Psoas muscle (tissue), 8 donors: ENCODE measurements around the gene IGDCC3. TPM values are rescaled to one million over a fixed set of nuclear protein-coding genes. Genes with fewer than 3 reads are reported as not detected.

Experiments
- ATAC-seq, 4 donors: fragments of 200-7000 bp; cut with Tn5 transposase; one replicate each; pipeline ENCODE4 v1.9.1; 2020; ENCODE audit warnings: moderate library complexity in 3 of 4, mild to moderate bottlenecking in 2 of 4
- DNase-seq, 2 donors: peaks; one replicate each; pipeline ENCODE4 v3.0.0-alpha.2; 2020
- H3K27ac ChIP-seq: fragments of 200-600 bp; one replicate; pipeline ENCODE4 v1.8.0; 2022
- H3K27me3 ChIP-seq, 3 donors: fragments of 200-600 bp in 1 of 3; one replicate each; pipeline versions ENCODE4 v1.6.1 to v1.8.0; 2013 to 2022; ENCODE audit warnings: low read length in 2 of 3, mild to moderate bottlenecking in 2 of 3, moderate library complexity in 1 of 3; ENCODE audit not compliant: insufficient read depth in 3 of 3
- H3K36me3 ChIP-seq, 2 donors: fragments of 200-600 bp in 1 of 2; one replicate each; pipeline versions ENCODE4 v1.6.1 to v1.8.0; 2013 to 2022; ENCODE audit warnings: low read depth in 1 of 2, mild to moderate bottlenecking in 1 of 2, moderate library complexity in 1 of 2; ENCODE audit not compliant: insufficient read depth in 1 of 2
- H3K4me1 ChIP-seq: fragments of 200-600 bp; one replicate; pipeline ENCODE4 v1.8.0; 2022
- H3K4me3 ChIP-seq: fragments of 200-600 bp; one replicate; pipeline ENCODE4 v1.8.0; 2022; ENCODE audit warnings: mild to moderate bottlenecking
- H3K9me3 ChIP-seq: fragments of 200-600 bp; one replicate; pipeline ENCODE4 v1.8.0; 2022
- WGBS, 3 donors: extraction: QIAGEN DNeasy Blood & Tissue Kit; methylation state at CpG; one replicate each; pipeline versions ENCODE4 v1.1.6 to v1.1.7; 2013; 5-methylcytosine and 5-hydroxymethylcytosine counted together
- intact Hi-C, 2 donors: fragments of 100-400 bp; cut with DNase I; formaldehyde crosslinking; loops; one replicate each; pipeline versions ENCODE4 v1.11.0 to v1.14.2; 2022
- polyA plus RNA-seq, 3 donors: library from polyadenylated mRNA; stranded (reverse); fragments of 200-250 nt; gene quantifications; one replicate each; pipeline ENCODE4 v1.2.3, GENCODE V29; 2013
- total RNA-seq, 4 donors: library from RNA; stranded (reverse); fragmentation: NEBNext Ultra II Directional in 2 of 4; extraction: Animal tissue kit (Norgen Biotek cat#: 25700) in 2 of 4; gene quantifications; one replicate each; pipeline versions ENCODE4 v1.2.1 to v1.2.4, GENCODE V29; 2021 to 2023
- TF ChIP-seq, protein P1 (sequence below): fragments of 200-600 bp; IDR thresholded peaks from one replicate; pipeline ENCODE4 v1.8.0; 2022; ENCODE audit warnings: antibody characterized with exemption
- donor health status: healthy with polysubstance abuse.
- donor health status: DM: no; HTN: no; CAD: no; lungs with moderate emphysema.
- donor health status: Bipolar disorder and iron deficiency.
- donor health status: healthy.
- donor health status: DM: yes; HTN: yes; CAD: no.
- donor health status: DM: no; HTN: no; CAD: no.
- donor health status: DM: no; HTN: no; CAD: no.
- donor health status: DM: yes; HTN: yes; CAD: no.

IGDCC3 gene
- total and polyA plus RNA-seq, 7 donors, result not detected

DNA sequence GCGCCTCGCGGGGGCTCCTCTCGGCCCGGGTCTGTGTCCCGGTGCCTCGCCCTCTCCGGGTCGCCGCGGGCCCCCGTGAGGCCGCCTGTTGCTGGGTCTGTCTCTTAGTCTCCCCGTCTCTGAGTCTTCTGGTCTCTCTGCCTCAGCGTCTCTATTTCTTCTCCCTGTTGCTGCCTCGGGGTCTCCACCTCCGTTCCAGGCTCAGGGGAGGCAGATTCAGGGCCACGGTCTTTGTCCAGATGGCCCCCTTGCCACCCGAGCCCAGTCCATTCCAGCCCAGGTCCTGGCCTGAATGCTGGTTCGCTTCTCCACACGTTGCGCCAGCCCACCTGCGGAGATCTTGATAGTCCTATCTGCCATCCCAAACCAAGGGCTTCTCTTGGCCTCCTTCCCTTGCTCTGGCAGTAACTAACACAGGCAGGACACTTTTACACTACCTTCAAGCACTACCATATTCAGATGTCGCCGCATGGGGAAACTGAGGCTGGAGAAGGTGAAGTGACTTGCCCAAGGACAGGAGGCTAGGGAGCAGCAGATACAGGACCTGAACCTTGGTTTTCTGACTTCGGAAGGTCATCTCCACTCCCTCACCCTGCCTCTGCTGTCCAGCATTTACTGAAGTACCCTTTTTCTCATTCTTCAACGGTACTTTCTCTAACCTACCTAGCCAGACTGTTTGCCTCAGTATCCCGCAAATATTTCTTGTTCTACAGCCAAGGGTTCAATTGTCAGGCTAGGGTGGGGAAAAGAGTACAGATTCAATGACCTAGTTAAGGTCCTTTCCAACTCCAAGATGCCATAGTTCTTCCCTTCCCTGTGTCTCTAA is 45.6 kb upstream of the IGDCC3 start:
- WGBS, 3 donors, result 23 to 32% (median 28%) methylated on average over 19 to 28 of the region's 28 CpGs
- ATAC-seq, result no peak

DNA sequence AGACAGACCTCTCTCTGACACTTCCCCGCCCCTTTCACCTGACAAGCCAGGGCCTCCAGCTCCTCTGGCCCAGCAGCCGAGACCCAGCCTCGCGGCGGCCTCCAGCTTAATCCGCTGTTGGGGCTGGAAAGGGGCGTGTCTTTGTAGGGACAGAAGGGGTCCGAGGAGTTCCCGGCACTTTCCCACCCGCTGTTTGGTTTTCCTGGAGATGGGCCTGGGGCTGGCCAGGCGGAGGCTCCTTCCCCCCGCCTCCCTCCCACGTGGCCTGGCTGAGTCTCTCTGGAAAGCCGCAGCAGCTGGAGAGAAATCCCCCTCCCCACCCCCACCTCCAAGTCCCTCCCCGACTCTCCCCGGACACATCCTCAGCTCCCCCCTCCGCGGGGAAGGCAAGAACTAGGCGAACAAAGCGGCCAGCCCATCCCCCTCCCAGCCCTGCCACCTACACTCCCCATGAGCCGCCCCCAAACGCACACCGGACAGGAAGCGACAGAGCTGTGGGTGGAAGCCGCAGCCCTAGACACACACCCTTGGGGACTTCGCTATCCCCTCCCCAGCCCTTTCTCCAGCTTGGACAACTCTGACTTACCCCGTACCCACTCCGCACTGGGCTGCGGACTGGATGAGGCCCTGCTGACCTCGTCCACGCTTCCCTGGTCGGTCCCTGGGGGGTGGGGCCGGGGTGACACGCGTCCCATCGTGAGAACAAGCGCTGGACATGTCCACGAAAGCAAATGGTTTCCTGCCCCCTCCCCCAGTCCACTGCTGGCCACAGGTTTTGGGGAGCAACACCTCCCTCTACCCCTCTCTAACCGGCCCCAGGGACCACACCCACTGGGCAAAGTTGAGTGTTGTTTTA is 43.8 kb upstream of the IGDCC3 start:
- peak; percentile 66 to 83 (median 68) for ATAC-seq

More for the DNA sequence above, 45.6 kb upstream of the IGDCC3 start:
- intact Hi-C loops, result loop anchor here in 1 of 2 donors (2.0 kb wide), 1 partner anchor 23 kb away; no protein-coding TSS in a partner anchor
- TF ChIP-seq, protein P1, sequence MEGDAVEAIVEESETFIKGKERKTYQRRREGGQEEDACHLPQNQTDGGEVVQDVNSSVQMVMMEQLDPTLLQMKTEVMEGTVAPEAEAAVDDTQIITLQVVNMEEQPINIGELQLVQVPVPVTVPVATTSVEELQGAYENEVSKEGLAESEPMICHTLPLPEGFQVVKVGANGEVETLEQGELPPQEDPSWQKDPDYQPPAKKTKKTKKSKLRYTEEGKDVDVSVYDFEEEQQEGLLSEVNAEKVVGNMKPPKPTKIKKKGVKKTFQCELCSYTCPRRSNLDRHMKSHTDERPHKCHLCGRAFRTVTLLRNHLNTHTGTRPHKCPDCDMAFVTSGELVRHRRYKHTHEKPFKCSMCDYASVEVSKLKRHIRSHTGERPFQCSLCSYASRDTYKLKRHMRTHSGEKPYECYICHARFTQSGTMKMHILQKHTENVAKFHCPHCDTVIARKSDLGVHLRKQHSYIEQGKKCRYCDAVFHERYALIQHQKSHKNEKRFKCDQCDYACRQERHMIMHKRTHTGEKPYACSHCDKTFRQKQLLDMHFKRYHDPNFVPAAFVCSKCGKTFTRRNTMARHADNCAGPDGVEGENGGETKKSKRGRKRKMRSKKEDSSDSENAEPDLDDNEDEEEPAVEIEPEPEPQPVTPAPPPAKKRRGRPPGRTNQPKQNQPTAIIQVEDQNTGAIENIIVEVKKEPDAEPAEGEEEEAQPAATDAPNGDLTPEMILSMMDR, result no peak
- no peak for DNase-seq
- no peaks in the 10 kb centered on the region for H3K27me3 ChIP-seq
- H3K4me3 ChIP-seq, result peak overlapping the region; percentile 64
- peaks cover 6% of the 10 kb centered on the region for H3K4me1 ChIP-seq
- peak overlapping the region; percentile 88 for H3K27ac ChIP-seq
- no peaks in the 10 kb centered on the region for H3K36me3 ChIP-seq
- H3K9me3 ChIP-seq, result no peaks in the 10 kb centered on the region

DNA sequence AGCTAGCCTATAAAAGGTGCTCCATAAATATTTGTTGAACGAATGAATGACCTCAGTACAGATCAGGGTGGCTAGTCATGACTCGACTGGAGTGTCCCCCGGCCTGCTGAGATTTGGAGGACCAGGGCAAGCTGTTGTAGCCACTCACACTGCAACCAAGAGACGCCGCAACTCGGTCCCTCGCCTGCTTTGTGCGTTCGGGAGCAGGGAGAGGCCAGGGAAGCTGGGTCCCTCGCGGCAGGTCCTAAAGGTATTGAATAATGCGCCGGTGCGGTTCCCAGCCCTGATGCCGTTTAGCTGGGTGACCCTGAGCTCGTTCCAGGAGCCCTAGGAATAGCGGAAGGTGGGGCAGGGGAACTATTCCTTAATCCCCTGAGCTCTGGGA is 43.2 kb upstream of the IGDCC3 start:
- Histone ChIP-seq H3K9me3 (no peaks in the 10 kb centered on the region), H3K4me1 (peaks cover 19% of the 10 kb centered on the region), H3K36me3 (no peaks in the 10 kb centered on the region), H3K27me3 (no peaks in the 10 kb centered on the region), H3K27ac (peak overlapping the region; percentile 90), H3K4me3 (peak overlapping the region; percentile 78)
- TF ChIP-seq, protein P1, result no peak
- 16 to 38% (median 19%) methylated on average over 17 of the region's 17 CpGs for WGBS, 3 donors
- no peak for DNase-seq
- ATAC-seq, result peak in 1 of 4 donors; percentile 0
- intact Hi-C loops, result no loop called here

More for the DNA sequence above, 43.8 kb upstream of the IGDCC3 start:
- peak overlapping the region; percentile 90 for H3K27ac ChIP-seq
- TF ChIP-seq, protein P1, result no peak
- peaks cover 17% of the 10 kb centered on the region for H3K4me1 ChIP-seq
- no peaks in the 10 kb centered on the region for H3K9me3 ChIP-seq
- H3K4me3 ChIP-seq, result peak overlapping the region; percentile 78
- 1 to 2% (median 1%) methylated on average over 33 to 39 of the region's 39 CpGs for WGBS, 3 donors
- no peaks in the 10 kb centered on the region for H3K36me3 ChIP-seq
- intact Hi-C loops, result loop anchor here in 1 of 2 donors (2.0 kb wide), 1 partner anchor 21 kb away; no protein-coding TSS in a partner anchor
- DNase-seq, result peak; percentile 65 to 85
- H3K27me3 ChIP-seq, result no peaks in the 10 kb centered on the region

DNA sequence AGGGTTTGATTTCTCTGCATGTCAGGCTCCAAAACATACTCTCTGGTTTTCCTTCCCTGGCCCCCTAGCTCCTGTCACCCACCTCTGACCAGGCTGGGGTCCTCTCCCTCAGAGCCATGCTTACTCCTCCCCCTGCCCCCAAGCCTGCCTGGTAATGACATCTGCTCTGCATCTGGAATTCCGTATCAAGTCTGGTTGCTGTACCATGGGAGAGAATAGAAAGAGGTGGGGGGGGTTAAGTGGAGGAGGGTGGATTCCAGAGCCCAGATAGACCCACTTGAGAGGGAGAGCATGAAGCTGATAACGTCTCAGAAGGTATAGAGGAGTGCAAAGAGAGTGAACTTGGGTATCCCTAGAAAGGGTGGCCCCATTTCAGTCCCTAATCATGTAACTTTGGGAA is 40.8 kb upstream of the IGDCC3 start:
- Histone ChIP-seq H3K27me3 (no peaks in the 10 kb centered on the region), H3K4me1 (peaks cover 37% of the 10 kb centered on the region), H3K4me3 (no peak overlapping the region), H3K36me3 (no peaks in the 10 kb centered on the region), H3K27ac (peak overlapping the region; percentile 69), H3K9me3 (no peaks in the 10 kb centered on the region)
- TF ChIP-seq, protein P1, result no peak
- DNase-seq, result no peak
- WGBS, 3 donors, result 68 to 80% (median 71%) methylated on average over 2 of the region's 2 CpGs
- no peak for ATAC-seq
- intact Hi-C loops, result no loop called here
